ENCODE data around the gene SIGLEC9. TPM values are rescaled to one million over a fixed set of nuclear protein-coding genes. Genes with fewer than 3 reads are reported as not detected.

SIGLEC9 gene
- polyA plus RNA-seq, result 1 to 10 TPM in 2 of 3 donors, under 1 TPM in 1; 0.78 to 7.1 (median 4.3) TPM

GRCh38 chr19:51124729-51125128 lies at the start of gene SIGLEC9:
SIGLEC9 (plus strand) TSS chr19:51124906; CDS start chr19:51124975, 69 bp downstream.
- no peak within 1 kb of the TSS for H3K27ac ChIP-seq (ENCODE audit: low read depth, low read length)
- 39 to 55% (median 42%) methylated on average over 13 to 14 of the region's 14 CpGs for WGBS, 3 donors

DNA sequence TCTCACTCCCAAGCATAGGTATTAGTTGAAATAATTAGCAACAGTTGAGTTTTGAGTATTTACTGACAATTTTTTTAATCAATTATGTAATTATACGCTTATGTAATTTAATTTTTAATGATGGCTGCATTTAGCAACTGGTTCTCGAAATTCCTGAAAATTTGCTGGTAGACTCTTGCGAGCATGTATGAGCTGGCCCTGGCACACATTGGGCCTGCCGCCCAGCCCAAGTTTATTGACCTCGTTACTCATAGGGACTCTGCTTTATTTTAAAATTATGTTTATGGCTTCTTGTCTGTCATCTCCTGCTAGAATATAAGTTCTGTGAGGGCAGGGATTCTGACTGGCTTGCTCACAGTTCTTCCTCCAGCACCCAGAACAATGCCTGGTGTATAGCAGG lies 48.7 kb upstream of the SIGLEC9 start:
- H3K27ac ChIP-seq (ENCODE audit: low read depth, low read length), result no peak overlapping the region
- WGBS, 3 donors, result 86 to 93% (median 87%) methylated on average over 5 of the region's 5 CpGs

- 79 to 85% (median 84%) methylated on average over 14 of the region's 14 CpGs for WGBS, 3 donors
- no peak overlapping the region for H3K27ac ChIP-seq (ENCODE audit: low read depth, low read length)
Observed at GRCh38 chr19:51076631-51077213, 48.0 kb upstream of the SIGLEC9 start.

DNA sequence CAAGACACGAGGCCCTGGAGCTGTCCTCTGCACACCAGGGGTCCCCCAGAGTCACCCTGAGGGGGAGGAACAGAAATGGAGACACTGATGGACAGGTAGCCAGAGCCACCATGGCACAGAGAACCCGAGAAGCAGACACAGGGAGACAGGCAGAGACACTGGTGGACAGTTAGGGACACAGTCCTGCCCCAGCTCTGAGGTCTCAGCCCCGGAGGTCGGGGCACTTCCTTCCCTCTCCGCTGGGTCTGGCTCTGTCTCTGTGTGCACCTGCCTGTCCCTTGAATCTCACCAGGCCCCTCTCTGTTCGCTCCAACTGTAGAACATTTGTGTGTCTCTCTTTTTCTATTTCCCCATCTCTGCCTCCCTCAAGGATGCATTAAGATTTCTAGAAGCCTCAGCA lies 46.6 kb upstream of the SIGLEC9 start:
- whole genome bisulfite sequencing, 3 donors, result 67 to 80% (median 68%) methylated on average over 6 of the region's 6 CpGs
- H3K27ac ChIP-seq (ENCODE audit: low read depth, low read length), result no peak overlapping the region

DNA sequence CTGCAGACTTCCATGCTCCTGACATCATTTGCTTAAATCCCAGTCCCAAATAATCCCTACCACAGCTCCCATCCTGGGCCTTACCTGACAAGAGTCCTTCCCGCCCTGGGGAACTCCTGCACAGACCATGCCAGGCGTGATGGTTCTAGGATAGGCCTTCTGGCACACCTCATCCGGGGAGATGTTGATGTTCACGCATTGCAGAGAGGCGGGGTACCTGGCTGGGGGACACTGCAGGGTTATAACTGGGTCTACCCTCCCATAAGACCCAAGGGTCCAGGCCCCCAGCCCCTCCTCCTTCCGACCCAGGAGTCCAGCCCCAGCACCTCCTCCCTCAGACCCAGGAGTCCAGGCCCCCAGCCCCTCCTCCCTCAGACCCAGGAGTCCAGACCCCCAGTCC lies 46.0 kb upstream of the SIGLEC9 start:
- 89 to 92% (median 91%) methylated on average over 6 of the region's 6 CpGs for WGBS, 3 donors

DNA sequence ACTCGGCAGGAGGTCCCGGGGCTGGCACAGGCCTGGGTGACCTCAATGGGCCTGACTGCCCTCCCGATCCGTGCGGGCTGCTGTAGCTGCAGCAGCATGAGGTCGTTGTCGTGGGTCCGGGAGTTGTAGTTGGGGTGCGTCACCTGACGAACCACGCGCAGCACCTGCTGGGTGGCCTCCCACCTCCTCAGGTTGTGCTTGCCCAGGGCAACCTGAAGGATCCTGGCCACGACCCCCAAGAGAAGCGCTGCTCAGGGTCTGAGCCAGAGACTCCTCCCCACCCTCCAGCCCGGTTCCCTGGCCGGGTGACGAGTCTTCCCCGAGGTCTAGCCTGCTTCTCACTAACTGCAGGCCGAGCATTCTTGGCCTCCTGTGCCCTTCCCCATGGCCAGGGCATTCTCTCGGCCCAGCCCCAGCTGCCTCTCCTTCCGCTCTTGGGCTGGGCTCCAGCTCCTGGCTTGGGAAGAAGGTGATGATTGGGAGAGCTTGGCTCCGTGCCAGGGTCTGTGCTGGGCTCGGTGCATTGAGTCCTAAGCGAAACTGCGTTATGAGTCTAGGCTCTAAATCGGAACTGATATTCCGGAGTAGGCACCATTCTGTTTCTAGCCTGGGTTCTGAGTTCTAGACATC lies 45.1 kb upstream of the SIGLEC9 start:
- WGBS, 3 donors, result 69 to 82% (median 80%) methylated on average over 27 of the region's 27 CpGs
- no peak overlapping the region for H3K27ac ChIP-seq (ENCODE audit: low read depth, low read length)

More for the DNA sequence above, 46.0 kb upstream of the SIGLEC9 start:
- H3K27ac ChIP-seq (ENCODE audit: low read depth, low read length), result no peak overlapping the region

GRCh38 chr19:51081476-51081875 lies 43.2 kb upstream of the SIGLEC9 start:
- WGBS, 3 donors, result 86 to 93% (median 90%) methylated on average over 14 of the region's 14 CpGs
- H3K27ac ChIP-seq (ENCODE audit: low read depth, low read length), result no peak overlapping the region

- H3K27ac ChIP-seq (ENCODE audit: low read depth, low read length), result no peak within 1 kb of the TSS
- 18 to 55% (median 35%) methylated on average over 7 of the region's 7 CpGs for WGBS, 3 donors
Observed at GRCh38 chr19:51082611-51083010, 42.1 kb upstream of the SIGLEC9 start, which contains the start of gene KLK14. KLK14 (minus strand) TSS chr19:51082887; CDS start chr19:51082614, 273 bp downstream.

- H3K27ac ChIP-seq (ENCODE audit: low read depth, low read length), result no peak overlapping the region
- 31 to 67% (median 32%) methylated on average over 4 of the region's 4 CpGs for WGBS, 3 donors
Observed at GRCh38 chr19:51083181-51083580, 41.5 kb upstream of the SIGLEC9 start.

DNA sequence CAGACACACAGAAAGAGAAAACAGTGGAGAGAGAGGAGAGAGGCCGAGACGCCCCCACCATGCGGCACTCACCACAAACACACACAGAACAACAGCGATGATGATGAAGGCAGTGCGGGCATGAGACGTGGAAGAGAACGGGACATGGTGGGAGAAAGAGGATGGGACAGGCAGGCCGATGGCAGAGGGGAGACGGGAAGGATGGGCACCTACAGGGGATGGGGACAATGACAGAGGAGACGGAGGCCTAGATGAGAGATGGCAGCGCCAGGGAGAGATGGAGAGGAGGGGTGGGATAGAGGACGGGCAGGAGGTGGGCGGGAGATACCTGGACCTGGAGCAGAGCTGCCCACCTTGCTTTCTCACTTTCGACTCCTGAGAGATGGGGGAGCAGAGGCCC lies 40.9 kb upstream of the SIGLEC9 start:
- H3K27ac ChIP-seq (ENCODE audit: low read depth, low read length), result no peak overlapping the region
- 81 to 86% (median 82%) methylated on average over 14 of the region's 14 CpGs for WGBS, 3 donors

GRCh38 chr19:51084505-51084904 lies 40.2 kb upstream of the SIGLEC9 start:
- WGBS, 3 donors, result 75 to 93% (median 82%) methylated on average over 7 of the region's 7 CpGs
- H3K27ac ChIP-seq (ENCODE audit: low read depth, low read length), result no peak overlapping the region

DNA sequence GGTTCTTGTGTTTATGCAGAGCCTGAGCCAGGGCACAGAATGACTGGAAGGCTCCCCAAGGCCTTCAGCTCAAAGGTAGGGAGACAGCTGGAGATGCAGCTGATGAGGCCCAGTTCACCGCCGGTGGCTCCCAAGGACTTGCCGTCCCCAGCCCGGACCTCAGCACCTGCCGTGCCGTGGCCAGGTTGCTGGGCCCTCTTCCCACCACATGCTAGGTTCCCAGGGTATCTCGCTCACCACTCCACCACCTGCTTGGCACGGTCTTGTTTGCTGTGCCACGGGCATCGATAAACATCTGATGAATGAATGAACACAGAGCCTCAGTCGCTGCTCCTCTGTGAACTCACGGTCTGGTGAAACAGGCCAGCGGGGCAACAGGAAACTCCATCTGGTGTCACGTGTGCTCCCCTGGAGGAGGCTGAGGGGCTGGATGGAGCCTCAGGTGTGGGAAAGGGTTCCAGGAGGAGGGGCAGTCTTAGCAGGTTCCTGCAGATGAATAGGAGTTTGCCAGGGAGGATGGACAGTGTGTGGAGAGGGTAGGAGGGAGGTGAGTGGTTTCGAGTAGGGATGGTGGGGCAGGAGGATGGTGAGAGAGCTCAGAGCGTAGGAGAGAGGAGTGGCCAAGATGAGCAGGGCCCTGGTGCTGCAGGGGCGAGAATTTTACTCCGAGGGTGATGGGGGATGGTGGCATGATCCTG lies 38.4 kb upstream of the SIGLEC9 start:
- no peak overlapping the region for H3K27ac ChIP-seq (ENCODE audit: low read depth, low read length)
- WGBS, 3 donors, result 49 to 85% (median 85%) methylated on average over 18 of the region's 18 CpGs

DNA sequence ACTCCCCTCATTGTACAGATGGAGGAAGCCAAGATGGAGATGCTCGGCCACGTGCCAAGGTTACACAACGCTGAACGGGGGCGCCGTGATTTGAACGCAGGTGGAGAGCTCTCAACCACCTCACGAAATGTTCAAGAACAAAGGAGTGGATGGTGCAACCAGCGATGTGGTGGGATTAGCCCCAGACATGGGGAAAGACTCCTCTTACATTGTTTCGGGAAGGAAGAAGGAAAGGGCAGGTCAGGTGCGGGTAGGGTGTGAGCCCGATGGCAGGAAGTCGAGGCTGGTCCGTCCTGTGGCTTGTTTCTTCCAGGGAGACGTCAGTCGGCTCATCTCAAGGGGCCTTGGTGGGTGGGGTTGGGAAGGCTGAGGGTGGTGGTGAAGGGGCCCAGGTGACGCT lies 34.9 kb upstream of the SIGLEC9 start:
- H3K27ac ChIP-seq (ENCODE audit: low read depth, low read length), result no peak overlapping the region
- 73 to 88% (median 75%) methylated on average over 17 of the region's 17 CpGs for WGBS, 3 donors

GRCh38 chr19:51090471-51090870 lies 34.2 kb upstream of the SIGLEC9 start:
- 54 to 77% (median 64%) methylated on average over 8 of the region's 8 CpGs for WGBS, 3 donors
- no peak overlapping the region for H3K27ac ChIP-seq (ENCODE audit: low read depth, low read length)

GRCh38 chr19:51091126-51091525 lies 33.6 kb upstream of the SIGLEC9 start:
- 79 to 86% (median 84%) methylated on average over 10 of the region's 10 CpGs for WGBS, 3 donors
- H3K27ac ChIP-seq (ENCODE audit: low read depth, low read length), result no peak overlapping the region

DNA sequence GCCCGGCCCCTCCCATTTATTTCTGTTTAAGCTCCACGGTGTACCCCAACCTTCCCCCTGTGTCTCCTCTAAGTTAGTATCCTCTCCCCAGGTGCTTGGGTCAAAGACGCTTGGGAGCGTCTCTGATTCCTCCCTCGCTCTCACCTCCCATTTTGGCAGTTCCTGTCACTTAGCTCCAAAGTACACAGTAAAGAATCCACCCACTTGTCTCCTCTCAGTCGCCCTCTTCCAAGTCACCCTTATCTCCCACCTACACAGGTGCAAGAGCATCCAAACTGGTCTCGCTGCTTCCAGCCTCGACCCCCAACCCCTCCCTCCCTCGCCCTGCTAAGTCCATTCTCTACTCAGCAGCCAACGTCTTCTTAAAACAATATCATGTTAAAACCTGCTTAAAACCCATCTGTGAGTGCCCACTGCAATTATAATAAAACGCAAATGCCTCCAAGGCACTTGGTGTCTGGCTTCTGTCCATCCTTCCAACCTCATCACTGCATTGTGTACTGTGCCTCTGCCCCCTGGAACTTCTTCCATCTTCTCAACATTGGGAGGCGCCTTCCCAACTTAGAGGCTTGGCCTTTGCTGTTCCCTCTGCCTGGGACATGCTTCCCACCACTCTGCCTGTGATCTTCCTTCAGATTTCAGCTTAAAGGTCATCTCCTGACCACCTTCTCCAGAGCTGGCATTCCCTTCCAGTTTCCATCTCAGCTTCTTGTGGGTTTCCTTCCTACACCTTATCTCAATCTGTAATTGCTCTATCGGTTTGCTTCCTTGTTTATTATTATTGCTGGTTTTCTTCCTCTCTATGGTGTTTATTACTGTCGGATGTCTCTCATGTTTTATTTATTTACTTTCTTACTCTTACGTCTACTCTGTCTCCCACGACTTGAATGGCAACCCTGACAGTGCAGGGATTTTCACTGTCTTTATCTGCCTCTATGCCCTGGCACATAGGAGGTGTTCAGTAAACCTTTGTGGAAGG lies 32.5 kb upstream of the SIGLEC9 start:
- no peak overlapping the region for H3K27ac ChIP-seq (ENCODE audit: low read depth, low read length)
- 61 to 67% (median 66%) methylated on average over 16 of the region's 16 CpGs for WGBS, 3 donors

GRCh38 chr19:51093101-51093500 lies 31.6 kb upstream of the SIGLEC9 start:
- 60 to 86% (median 78%) methylated on average over 8 of the region's 8 CpGs for WGBS, 3 donors
- no peak overlapping the region for H3K27ac ChIP-seq (ENCODE audit: low read depth, low read length)

DNA sequence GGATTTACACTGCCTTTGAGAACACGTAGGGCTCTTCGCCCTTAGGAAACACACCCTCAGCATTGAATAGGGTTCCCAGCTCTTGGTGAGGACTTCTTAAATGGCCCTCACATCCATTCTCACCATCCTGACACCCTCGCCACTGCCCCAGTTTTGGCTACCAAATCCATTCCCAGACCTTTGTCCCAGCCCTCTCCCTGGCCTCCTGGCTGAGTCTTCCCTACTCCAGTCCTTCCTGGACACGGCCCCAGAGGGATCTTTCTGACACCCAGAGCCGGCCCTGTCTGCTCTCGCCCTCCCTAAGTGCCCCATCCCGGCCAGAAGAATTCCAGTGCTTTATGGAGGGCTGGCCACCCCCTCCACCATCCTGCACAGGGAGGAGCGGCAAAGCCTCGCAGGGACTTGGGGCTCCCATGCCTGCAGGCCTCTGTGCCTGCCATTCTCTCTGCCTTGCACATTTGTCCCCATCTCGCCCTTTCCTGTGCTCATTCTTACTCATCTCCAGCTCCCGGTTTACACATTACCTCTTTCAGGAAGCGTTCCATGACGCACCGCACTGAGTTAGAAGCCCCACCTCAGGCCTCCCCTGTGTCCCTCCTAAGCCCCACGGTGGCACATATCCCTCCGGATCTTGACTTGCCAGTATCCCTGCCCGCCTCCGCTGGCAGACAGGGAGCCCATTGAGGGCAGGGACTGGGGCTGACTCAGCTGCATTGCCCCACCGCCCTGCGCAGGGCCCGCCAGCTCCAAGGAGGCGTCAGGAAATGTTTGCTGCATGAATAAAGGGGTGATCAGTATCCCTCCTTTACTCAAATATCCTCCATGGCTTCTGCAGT lies 31.0 kb upstream of the SIGLEC9 start:
- 77 to 81% (median 81%) methylated on average over 22 of the region's 22 CpGs for WGBS, 3 donors
- no peak overlapping the region for H3K27ac ChIP-seq (ENCODE audit: low read depth, low read length)

Measured in adipose tissue (tissue), 3 donors.